DMS 273 treated with DMSO at 0.1 percent for 48 hours (cell line): ENCODE data around the gene PTPRN2.
"Not testable (repeated sequence)": the region's sequence is repeated elsewhere in the genome, so short reads cannot be mapped to it uniquely, and the experiment has no call there.

ENCODE experiments used
- DNase-seq: peaks from one replicate; lab custom pipeline; 2025; lab: John Stamatoyannopoulos, UW

The PTPRN2 gene

DNA sequence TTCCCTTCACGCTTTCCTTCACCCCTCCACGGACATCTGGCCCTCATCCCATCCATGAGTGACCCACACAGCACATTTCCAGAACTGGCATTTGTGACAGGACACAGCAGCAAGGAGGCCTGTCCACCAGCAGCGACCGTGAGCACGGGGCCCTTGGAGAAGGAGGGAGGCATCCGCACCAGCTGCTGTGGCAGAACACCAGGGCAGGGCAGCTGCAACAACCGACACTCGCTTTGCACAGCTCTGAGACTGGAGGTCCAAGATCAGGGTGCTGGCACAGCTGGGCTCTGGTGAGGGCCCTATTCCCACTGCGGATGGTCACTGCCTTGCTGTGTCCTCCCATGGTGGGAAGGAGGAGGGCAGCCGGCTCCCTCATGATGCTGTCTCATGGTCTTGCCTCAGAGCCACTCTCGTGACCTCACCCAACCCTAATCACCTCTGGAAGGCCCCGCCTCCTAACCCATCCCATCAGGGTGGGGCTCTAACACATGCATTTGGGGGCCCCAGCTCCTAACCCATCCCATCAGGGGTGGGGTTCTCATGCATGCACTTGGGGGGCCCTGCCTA lies 36.7 kb downstream of the PTPRN2 start:
- DNase-seq: no peak

GRCh38 chr7:158550394-158550700 lies 37.3 kb downstream of the PTPRN2 start:
- DNase-seq: no peak

DNA sequence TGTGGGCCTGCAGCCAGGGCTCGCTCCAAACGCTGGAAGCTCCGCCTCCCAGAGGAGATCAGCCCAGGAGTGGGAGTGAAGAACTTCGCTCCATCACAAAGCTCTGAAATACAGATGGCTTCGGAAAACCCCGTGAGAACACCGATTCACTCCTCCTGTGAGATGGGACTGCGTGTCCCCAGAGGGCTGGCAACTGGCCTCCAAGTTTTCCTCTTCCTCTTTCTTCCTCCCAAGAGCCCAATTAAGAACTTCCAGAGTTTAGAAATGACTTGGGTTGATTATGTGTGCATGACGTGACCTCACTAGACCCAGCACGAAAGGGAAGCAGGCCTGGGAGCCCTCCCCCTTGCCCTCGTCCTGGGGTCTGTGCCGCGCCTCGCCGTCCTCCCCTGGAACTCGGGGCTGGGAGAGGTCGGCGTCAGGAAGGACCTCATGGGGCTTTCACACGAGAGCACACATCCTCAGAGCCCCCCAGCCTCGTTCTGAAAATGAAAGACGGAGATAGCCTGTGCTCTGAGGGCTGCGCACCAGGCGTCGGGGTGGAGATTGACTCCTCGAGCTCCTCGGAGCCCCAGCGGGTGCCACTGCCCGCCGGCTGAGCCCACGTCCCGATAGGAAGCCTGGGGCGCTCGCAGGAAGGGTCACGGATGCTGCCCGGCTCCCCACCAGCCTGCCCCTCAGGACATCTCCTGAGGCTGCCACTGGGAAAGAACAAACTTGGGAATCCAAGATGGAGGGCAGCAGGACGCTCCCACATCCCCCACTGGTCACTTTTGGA lies 37.8 kb downstream of the PTPRN2 start:
- peak; percentile 15 for DNase-seq

- no peak for DNase-seq
These were observed 38.4 kb downstream of the PTPRN2 start for GRCh38 chr7:158549176-158549615.

DNA sequence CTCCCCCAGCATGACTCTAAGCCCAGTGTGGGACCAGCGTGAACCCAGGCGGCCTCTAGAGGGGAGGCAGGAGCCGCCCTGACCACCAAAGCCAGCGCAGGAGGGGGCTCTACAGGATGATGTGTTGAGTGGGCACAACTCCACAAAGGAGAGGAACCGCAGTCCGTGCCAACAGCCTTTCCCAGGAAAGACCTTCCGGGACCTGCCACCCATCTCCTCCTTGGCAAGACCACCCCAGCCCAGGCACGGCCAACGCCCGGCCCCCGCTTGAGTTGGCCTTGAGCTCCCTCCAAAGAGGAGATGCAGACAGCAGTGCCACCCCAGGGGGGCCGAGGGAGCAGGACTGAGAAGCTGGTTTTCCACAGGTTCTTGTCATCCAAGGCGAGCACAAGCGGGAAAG lies 38.9 kb downstream of the PTPRN2 start:
- DNase-seq: no peak

GRCh38 chr7:158547817-158548216 lies 39.8 kb downstream of the PTPRN2 start:
- DNase-seq: no peak

DNA sequence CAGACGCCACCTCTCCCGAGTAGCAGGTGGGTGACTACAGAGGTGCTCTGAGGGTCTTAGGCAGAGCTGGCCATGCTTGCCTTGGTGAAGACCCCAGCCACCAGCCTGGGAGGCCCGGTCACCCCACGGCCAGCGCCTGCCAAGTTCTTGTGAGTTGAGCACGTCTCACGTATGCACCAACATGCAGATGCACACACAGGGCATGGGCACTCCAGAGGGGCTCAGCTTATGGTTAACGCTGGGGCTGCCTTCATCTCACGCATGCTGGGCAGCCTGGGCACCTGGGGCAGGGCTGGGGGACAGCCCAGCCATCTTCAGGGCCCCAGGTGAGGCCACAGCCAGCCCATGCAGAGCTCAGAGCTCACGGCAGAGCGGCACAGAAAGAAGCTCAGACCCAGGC lies 41.0 kb downstream of the PTPRN2 start:
- DNase-seq: no peak

DNA sequence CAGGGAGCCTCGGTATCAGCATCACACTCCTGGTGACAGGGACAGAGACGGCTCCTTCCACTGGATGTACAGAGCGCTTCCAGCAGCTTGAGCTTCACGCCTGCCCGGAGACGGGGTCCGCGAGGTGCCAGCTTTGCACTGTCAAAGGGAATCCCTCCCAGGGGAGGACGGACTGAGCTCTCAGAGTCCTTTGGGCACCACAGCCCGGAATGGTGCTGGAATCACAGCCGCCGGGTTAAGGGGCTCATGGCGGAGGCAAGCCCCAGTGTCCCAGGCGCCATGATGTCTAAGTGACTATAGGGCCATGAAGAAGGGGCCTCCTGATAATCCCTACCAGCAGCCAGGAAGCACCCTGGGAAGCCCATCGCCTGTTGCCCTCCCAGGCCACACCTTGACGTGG lies 41.4 kb downstream of the PTPRN2 start:
- DNase-seq: no peak

- no peak for DNase-seq
These were observed 42.9 kb downstream of the PTPRN2 start for GRCh38 chr7:158544708-158545107.

GRCh38 chr7:158543840-158544239 lies 43.8 kb downstream of the PTPRN2 start:
- no peak for DNase-seq

GRCh38 chr7:158542651-158543566 lies 44.7 kb downstream of the PTPRN2 start:
- DNase-seq: no peak

DNA sequence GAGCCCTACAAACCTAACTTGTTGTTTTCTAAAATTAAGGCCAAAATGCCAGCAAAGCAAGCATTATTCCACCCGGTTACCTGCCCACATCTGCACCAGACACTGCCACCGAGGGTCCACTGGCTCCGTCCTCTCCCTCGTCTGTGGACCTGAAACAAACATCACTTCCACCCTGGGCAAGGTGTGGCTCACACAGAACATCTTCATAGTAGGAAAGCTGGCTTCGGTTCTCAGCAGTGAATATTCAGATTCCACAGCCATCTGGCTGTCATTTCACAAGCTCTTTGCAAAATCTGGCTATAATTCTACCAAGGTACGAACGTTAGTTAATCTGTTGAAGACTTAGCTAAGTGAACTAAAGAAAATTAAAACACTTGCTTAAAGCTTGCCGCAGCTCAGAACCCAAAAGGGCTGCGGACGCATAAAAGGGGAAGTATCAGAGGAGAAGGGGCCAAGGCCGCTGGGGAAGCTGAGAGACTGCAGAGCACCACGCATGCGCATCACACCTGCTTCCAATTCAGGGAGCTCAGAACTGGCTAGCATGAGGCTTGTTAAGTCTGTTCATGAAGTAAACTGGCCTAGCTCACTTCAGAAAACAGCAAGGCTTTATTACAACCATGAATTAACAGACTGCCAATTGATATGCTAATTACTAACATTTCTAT lies 46.1 kb downstream of the PTPRN2 start:
- DNase-seq: no peak

DNA sequence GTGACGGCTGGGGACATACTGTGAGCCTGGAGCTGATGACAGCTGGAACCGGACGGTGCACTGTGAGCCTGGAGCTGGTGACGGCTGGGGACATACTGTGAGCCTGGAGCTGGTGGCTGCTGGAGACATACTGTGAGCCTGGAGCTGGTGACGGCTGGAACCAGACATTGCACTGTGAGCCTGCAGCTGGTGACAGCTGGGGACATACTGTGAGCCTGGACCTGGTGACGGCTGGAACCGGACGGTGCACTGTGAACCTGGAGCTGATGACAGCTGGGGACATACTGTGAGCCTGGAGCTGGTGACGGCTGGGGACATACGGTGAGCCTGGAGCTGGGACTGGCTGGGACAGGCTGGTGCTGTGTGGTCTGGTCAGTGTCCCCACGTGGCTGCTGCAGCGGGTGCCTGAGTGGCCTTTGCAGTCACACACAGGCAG lies 47.9 kb downstream of the PTPRN2 start:
- no peak for DNase-seq

- no peak for DNase-seq
These were observed 49.3 kb downstream of the PTPRN2 start for GRCh38 chr7:158538156-158538946.

DNA sequence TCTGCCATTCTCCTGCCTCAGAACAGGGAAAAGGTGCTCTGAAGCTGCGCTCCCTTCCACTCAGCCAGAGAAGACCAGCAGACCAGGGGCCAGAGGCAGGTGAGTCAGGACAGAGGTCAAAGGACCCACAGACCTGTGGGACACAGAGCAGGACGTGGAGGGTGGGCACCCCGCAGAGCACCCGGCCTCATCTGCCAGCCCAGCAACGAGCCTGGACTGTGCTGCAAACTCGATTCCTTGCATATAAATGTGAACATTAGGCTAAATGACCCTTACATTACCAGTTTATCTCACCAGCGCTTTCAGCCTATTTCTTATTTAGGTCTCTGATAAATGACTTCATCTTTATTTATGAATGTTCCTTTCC lies 50.1 kb downstream of the PTPRN2 start:
- DNase-seq: no peak

DNA sequence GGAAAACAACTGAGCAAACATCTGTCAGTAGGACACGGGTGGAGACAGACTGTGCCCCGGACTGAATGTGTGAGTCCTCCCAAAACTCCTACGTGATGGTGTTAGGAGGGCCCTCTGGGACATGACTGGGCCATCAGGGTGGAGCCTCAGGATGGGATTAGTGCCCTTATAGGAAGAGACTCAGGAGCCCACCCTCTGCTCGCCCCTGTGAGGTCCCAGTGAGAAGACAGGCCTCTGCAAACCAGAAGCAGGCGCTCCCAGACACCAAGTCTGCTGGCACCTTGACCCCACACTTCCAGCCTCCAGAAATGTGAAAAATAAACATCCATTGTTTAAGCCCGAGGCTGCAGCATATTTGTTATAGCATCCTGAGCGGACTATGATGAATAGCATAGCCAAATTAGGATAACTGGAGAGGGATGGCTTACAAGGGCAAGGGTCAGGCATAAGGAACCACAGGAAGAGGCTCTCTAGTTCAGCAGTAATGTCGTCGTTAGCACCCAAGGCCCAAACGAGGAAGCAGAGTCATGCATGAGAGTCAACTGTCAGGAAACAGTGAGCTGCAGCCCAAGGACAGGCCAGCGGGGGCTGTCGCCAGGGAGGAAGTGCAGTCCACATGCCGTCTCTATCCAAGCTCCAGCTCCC lies 50.6 kb downstream of the PTPRN2 start:
- no peak for DNase-seq

DNA sequence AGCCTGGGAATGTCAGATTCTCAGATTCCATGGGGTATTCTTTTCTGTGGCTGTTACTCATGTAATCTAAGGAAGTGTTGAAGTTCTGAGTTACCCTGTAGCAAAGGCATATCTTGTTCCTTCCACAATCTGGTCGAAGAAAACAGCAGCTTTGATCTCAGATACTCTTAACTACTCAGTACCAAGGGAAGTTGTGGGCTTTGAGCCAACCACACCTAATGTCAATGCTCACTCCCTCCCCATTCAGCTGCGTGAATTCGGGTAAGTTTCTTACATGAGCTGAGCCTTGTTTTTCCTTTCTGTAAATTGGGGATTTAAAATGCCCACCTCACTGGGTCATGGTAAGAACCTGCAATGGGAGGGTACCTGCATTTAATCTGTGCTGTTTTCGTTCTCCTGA lies 52.5 kb downstream of the PTPRN2 start:
- no peak for DNase-seq

DNA sequence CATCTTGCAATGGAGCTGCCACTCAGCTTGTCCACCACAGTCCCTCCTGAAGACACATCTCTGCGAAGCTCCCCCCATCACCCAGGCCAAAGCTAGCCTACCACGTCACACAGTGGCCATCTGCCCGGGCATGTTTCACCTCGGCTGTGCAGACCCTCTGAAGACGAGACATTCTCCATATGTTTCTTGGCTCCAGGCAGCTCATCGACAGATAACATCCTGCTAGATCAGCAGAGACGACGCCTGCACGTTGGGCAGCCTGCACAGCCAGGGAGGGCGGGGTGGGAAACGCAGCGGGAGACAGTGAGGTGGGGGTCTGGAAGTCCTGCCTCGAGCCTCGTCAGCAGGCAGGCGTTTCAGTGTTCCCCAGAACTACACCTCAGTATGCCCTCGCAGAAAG lies 53.0 kb downstream of the PTPRN2 start:
- no peak for DNase-seq

- DNase-seq: not testable (repeated sequence)
These were observed 53.5 kb downstream of the PTPRN2 start for GRCh38 chr7:158534134-158534515.

GRCh38 chr7:158533386-158534133 lies 54.1 kb downstream of the PTPRN2 start:
- no peak for DNase-seq
